Pancreas (tissue), 10 donors: ENCODE results near the gene SRBD1. TPM values are rescaled to one million over a fixed set of nuclear protein-coding genes. Genes with fewer than 3 reads are reported as not detected.

Source experiments
- ATAC-seq, 4 donors: fragments of 200-7000 bp; cut with Tn5 transposase; one replicate each; pipeline versions ENCODE4 v1.8.0 to v1.9.1; 2020; ENCODE audit warnings: mild to moderate bottlenecking in 4 of 4, moderate library complexity in 4 of 4
- DNase-seq, 6 donors: peaks; one replicate each; pipeline ENCODE4 v3.0.0-alpha.2; 2020
- FAIRE-seq: peaks from 2 replicates; lab custom pipeline; 2012; peaks lifted over from hg19 to GRCh38; lab: Jason Lieb, UNC
- H3K27ac ChIP-seq, 4 donors: fragments of 200-600 bp; sonication (generic); 1 replicate in 3 of 4; 2 replicates in 1 of 4; pipeline versions ENCODE4 v1.5.0 to v1.8.0; 2020
- H3K27me3 ChIP-seq, 4 donors: fragments of 200-600 bp; one replicate each; pipeline ENCODE4 v1.8.0; 2021
- H3K36me3 ChIP-seq, 3 donors: fragments of 200-600 bp; sonication (generic) in 1 of 3; one replicate each; pipeline versions ENCODE4 v1.5.0 to v1.8.0; 2020 to 2021
- H3K4me1 ChIP-seq, 3 donors: fragments of 200-600 bp; one replicate each; pipeline ENCODE4 v1.8.0; 2021
- H3K4me3 ChIP-seq, 4 donors: fragments of 200-600 bp; sonication (generic) in 2 of 4; one replicate each; pipeline versions ENCODE4 v1.5.0 to v1.8.0; 2020 to 2021
- H3K9me3 ChIP-seq, 4 donors: fragments of 200-600 bp; one replicate each; pipeline ENCODE4 v1.8.0; 2021
- WGBS, 2 donors: extraction: QIAGEN DNeasy Blood & Tissue Kit; methylation state at CpG; one replicate each; pipeline ENCODE4 v1.1.7; 2013; 5-methylcytosine and 5-hydroxymethylcytosine counted together
- intact Hi-C, 3 donors: fragments of 100-400 bp; cut with DNase I; formaldehyde crosslinking; loops; one replicate each; pipeline versions ENCODE4 v1.11.1 to v1.14.2; 2022
- polyA plus RNA-seq, 2 donors: library from polyadenylated mRNA; stranded (reverse); fragments of 200-250 nt; gene quantifications; one replicate each; pipeline ENCODE4 v1.2.3, GENCODE V29; 2013
- total RNA-seq, 6 donors: library from RNA; stranded (reverse); fragmentation: NEBNext Ultra II Directional in 4 of 6; extraction: Animal tissue kit (Norgen Biotek cat#: 25700) in 4 of 6; gene quantifications; one replicate each; pipeline versions ENCODE4 v1.2.1 to v1.2.4, GENCODE V29; 2021 to 2023
- TF ChIP-seq, protein P1 (sequence below), 4 donors: fragments of 200-600 bp; sonication (generic) in 3 of 4; IDR thresholded peaks; one replicate each; pipeline versions ENCODE4 v1.5.0 to v1.8.0; 2021; ENCODE audit warnings: antibody characterized with exemption in 4 of 4
- donor health status: healthy with polysubstance abuse.
- donor health status: DM: no; HTN: no; CAD: no; lungs with moderate emphysema.
- donor health status: DM: no; HTN: no; CAD: no.
- donor health status: control.
- donor health status: control.
- donor health status: Bipolar disorder and iron deficiency.
- donor health status: DM: yes; HTN: yes; CAD: no.
- donor health status: DM: no; HTN: no; CAD: no.
- donor health status: DM: no; HTN: no; CAD: no.
- donor health status: DM: yes; HTN: yes; CAD: no.

Gene SRBD1, protein sequence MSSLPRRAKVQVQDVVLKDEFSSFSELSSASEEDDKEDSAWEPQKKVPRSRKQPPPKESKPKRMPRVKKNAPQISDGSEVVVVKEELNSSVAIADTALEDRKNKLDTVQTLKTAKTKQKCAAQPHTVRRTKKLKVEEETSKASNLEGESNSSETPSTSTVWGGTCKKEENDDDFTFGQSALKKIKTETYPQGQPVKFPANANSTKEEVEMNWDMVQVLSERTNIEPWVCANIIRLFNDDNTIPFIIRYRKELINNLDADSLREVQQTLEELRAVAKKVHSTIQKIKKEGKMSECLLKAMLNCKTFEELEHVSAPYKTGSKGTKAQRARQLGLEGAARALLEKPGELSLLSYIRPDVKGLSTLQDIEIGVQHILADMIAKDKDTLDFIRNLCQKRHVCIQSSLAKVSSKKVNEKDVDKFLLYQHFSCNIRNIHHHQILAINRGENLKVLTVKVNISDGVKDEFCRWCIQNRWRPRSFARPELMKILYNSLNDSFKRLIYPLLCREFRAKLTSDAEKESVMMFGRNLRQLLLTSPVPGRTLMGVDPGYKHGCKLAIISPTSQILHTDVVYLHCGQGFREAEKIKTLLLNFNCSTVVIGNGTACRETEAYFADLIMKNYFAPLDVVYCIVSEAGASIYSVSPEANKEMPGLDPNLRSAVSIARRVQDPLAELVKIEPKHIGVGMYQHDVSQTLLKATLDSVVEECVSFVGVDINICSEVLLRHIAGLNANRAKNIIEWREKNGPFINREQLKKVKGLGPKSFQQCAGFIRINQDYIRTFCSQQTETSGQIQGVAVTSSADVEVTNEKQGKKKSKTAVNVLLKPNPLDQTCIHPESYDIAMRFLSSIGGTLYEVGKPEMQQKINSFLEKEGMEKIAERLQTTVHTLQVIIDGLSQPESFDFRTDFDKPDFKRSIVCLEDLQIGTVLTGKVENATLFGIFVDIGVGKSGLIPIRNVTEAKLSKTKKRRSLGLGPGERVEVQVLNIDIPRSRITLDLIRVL
- total RNA-seq (10 to 100 TPM in 5 of 6 donors, 1 to 10 TPM in 1; 9.7 to 15.4 (median 12.1) TPM), polyA plus RNA-seq (1 to 10 TPM; 3.2 to 4.6 TPM)

DNA sequence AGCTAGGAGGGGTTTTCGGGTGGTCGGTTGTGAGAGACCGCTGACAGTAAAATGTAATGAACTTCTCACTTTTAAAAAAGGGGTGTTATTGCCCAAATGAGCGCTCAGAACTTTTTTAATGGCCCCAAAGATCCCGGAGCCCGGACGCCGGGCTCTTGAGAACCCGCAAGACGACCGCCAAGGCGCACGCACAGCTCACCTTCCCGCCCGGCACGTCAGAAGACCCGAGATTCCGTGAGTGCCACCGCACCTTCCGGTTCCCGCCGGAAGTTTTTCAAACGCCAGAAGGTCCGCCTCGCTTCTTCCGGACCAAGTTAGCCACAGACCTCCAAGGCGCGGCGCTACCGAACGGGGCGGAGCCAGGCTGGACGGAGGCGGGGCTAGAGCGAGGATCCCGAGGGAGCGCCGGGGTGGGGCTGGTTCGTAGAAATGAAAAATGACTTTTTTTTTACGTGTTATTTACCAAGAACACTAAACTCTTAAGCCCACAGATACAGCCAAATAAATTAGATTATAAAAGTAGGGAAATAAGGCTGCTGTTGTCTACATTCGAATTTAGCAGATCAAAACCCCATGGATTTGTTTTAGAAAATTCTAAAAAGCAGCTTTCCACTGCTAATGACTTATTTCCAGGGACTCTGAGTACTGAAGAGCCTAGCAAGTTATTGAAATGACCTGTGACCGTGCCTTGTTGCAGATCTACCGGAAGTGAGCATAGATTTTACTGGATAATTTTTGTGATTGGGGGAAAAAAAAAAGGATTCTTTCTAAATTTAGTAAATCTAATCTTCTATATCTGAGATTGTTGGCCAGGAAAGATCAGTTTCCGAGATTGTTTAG, at the start of gene SRBD1:
TSS of gene SRBD1 (minus strand) at position 248 of the 840 bp plus-strand sequence. CDS start 5,826 bp downstream, outside the sequence.
- H3K9me3 ChIP-seq, result no peaks in the 10 kb centered on the region
- TF ChIP-seq, protein P1, sequence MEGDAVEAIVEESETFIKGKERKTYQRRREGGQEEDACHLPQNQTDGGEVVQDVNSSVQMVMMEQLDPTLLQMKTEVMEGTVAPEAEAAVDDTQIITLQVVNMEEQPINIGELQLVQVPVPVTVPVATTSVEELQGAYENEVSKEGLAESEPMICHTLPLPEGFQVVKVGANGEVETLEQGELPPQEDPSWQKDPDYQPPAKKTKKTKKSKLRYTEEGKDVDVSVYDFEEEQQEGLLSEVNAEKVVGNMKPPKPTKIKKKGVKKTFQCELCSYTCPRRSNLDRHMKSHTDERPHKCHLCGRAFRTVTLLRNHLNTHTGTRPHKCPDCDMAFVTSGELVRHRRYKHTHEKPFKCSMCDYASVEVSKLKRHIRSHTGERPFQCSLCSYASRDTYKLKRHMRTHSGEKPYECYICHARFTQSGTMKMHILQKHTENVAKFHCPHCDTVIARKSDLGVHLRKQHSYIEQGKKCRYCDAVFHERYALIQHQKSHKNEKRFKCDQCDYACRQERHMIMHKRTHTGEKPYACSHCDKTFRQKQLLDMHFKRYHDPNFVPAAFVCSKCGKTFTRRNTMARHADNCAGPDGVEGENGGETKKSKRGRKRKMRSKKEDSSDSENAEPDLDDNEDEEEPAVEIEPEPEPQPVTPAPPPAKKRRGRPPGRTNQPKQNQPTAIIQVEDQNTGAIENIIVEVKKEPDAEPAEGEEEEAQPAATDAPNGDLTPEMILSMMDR (IDR thresholded peaks at IDR 0.05), result no peak
- ATAC-seq (peak; percentile 97 to 98 (median 97)), FAIRE-seq (peak; percentile 93), DNase-seq (peak; percentile 95 to 98 (median 96))
- intact Hi-C loops, result no loop called here
- peak within 1 kb of the TSS; percentile 63 to 80 (median 64) for H3K4me3 ChIP-seq
- peaks cover 3 to 13% (median 7%) of the 10 kb centered on the region in 3 donors for H3K4me1 ChIP-seq
- peak within 1 kb of the TSS; percentile 64 to 85 (median 74) for H3K27ac ChIP-seq
- WGBS, 2 donors, result 1 to 2% methylated on average over 44 of the region's 44 CpGs
- no peaks in the 10 kb centered on the region for H3K36me3 ChIP-seq
- no peaks in the 10 kb centered on the region for H3K27me3 ChIP-seq

DNA sequence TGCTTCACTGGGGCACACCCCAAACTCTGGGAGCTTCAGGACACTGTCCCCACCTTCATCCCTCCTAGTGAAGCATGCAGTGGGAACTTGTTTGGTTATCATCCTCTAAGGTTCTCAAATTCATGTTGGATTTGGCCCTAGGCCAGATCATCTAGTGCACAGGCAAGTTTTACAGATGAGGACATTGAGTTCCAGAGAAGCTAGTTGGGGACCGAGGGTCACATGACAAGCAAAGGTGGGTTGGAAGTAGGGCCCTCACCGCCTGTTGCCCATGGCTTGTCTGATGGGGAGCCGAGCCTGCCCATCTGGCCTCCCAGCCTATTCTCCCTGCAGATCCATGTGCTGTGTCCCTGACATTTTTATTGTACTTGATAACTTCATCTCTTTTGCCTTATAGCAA, 43.2 kb upstream of the SRBD1 start:
- H3K4me1 ChIP-seq, result peaks cover 0 to 10% (median 0%) of the 10 kb centered on the region in 3 donors
- WGBS, 2 donors, result 69 to 81% methylated on average over 3 of the region's 3 CpGs
- no peak overlapping the region for H3K4me3 ChIP-seq
- TF ChIP-seq, protein P1 (IDR thresholded peaks at IDR 0.05), result no peak
- H3K9me3 ChIP-seq, result no peaks in the 10 kb centered on the region
- peak in 1 of 6 donors; percentile 28 for DNase-seq
- no peak for FAIRE-seq
- H3K27me3 ChIP-seq, result no peaks in the 10 kb centered on the region
- intact Hi-C loops, result loop anchor here in 1 of 3 donors (5.0 kb wide), 1 partner anchor 123 kb away; no protein-coding TSS in a partner anchor
- H3K36me3 ChIP-seq, result no peaks in the 10 kb centered on the region
- ATAC-seq, result no peak
- no peak overlapping the region for H3K27ac ChIP-seq

DNA sequence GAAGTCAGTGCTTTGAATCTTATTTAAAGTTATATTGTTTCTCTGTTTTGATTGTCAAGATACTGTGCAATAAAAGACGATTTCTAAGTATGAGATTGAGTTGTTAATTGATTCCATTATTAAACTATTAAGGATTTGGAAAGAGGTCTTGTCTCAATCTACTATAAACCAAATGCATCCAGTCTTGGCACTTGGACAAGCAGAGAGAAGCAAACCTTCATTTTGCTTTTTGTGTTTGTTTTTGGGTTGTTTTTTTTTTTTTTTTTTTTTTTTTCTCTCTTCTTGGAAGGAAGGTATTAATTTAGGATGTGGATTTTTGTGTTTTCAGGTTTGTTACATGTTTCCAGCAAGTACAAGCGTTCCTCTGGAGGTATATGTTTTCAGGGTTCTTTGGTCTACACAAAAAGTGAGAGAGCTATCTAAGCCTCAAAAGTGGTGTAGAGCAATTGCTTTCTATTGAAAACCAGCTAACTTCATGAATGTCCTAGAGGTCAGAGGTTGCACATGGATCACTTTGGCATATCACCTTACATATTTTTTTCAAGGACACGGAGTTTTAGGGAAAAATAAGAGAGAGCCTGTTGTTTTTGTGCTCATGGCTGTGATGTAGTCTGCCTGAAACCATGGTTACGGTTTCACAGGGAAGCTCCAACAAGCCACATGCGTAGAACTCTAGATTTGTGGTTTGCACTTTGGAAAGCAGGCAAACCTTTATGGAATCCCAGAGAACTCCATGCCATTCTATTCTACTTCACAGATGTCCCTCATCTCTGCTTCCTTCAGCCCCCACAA, 42.3 kb upstream of the SRBD1 start:
- H3K9me3 ChIP-seq, result no peaks in the 10 kb centered on the region
- ATAC-seq (no peak), DNase-seq (no peak), FAIRE-seq (no peak)
- H3K27me3 ChIP-seq, result no peaks in the 10 kb centered on the region
- intact Hi-C loops, result loop anchor here in 1 of 3 donors (5.0 kb wide), 1 partner anchor 124 kb away; no protein-coding TSS in a partner anchor
- TF ChIP-seq, protein P1 (IDR thresholded peaks at IDR 0.05), result no peak
- H3K36me3 ChIP-seq, result no peaks in the 10 kb centered on the region
- peaks cover 0 to 4% (median under 1%) of the 10 kb centered on the region in 3 donors for H3K4me1 ChIP-seq
- WGBS, 2 donors, result 70 to 80% methylated on average over 5 of the region's 5 CpGs
- peak overlapping the region in 2 of 4 donors; percentile 86 to 87 for H3K4me3 ChIP-seq
- H3K27ac ChIP-seq, result no peak overlapping the region
